ENCODE results near the gene EEIG1. TPM values are rescaled to one million over a fixed set of nuclear protein-coding genes. Genes with fewer than 3 reads are reported as not detected.
A peak's percentile ranks its signal among the peaks of the same experiment; 100 is the strongest.

The EEIG1 gene
- total and polyA plus RNA-seq, 9 of the 15 experiments (the other 6 are each of a cell fraction or from before 2014, with no cell fraction given) = 0.17 to 16.7 (median 3.6) TPM

DNA sequence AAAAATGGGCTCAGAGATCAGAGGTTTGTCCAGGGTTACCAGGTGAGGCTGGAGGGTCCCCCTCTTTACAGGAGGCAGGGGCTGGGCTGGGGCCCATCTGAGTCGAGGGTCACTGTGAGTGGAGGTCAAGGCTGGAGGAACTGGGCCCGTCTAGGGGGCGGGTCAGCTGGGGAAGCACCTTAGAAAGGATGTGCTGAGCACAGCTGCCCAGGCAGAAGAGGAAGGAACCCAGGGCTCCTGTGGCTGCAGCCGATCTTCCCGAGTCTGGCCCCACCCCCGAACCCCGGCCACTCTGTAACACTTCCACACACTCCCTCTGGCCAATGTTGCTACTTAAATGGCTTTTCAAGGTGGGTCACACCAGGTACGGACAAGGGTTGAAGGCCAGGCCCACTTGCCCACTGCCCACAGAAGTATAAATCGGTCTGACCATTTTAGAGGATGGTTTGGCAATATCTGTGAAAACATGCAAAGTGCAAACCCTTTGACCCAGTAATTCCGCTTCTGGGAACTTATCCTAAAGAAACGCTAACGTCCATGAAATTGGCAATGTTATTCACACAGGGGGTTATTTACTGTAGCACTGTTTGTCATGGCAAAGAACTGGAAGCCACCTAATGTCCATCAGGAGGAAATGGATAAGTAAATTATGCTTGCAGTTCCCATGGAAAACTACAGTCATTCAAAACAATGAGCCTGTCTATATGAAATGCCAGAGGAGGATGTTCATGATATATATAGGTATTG lies 30.5 kb upstream of the EEIG1 start:
- Histone ChIP-seq H3K27me3 (ENCODE audit: control insufficient read depth in 2 of 2, insufficient read depth in 2 of 2, low read length in 2 of 2) (no peaks in the 10 kb centered on the region), H3K79me2 (ENCODE audit: control insufficient read depth, insufficient read depth, low read length) (no peaks in the 10 kb centered on the region), H3K9me3 (replicated peaks; ENCODE audit: control insufficient read depth, insufficient read depth, low read depth, low read length) (no peaks in the 10 kb centered on the region), H4K20me1 (replicated peaks; ENCODE audit: control insufficient read depth, insufficient read depth, low read length) (no peaks in the 10 kb centered on the region), H3K4me2 (ENCODE audit: insufficient read depth, low read length) (no peak overlapping the region; the same call in 1 of the 2 replicates), H2AFZ (ENCODE audit: low read depth, low read length) (peak overlapping the region; percentile 28; the same call in 1 of the 2 replicates), H3K9me1 (ENCODE audit: control insufficient read depth, insufficient read depth, low read length) (peaks cover 2% of the 10 kb centered on the region), H3K4me1 (replicated peaks in 1 of 2; ENCODE audit: control insufficient read depth in 2 of 2, insufficient read depth in 2 of 2, low read length in 2 of 2) (peaks cover 12 to 14% of the 10 kb centered on the region in 2 experiments), H3K36me3 (ENCODE audit: control insufficient read depth, insufficient read depth, low read length) (no peaks in the 10 kb centered on the region), H3K4me3 (no peak overlapping the region), H3K27ac (ENCODE audit: extremely low read depth, low read depth, low read length) (no peak overlapping the region), H3K9ac (ENCODE audit: insufficient read depth in 1 of 2, low read depth in 2 of 2, low read length in 2 of 2) (peak overlapping the region in 1 of 2 experiments; percentile 39; a peak in 2 of 4 replicates)
- in situ Hi-C loops (cut with MboI) (no loop called here), intact Hi-C loops (cut with micrococcal nuclease) (no loop called here)
- ATAC-seq = peak; percentile 38; the same call in 2 of the 3 replicates
- FAIRE-seq = no peak
- ChIA-PET POLR2A (interaction anchor here (0.6 kb wide), 2 partner anchors 9 to 50 kb away, joined by 3 read pairs; no protein-coding TSS in a partner anchor), CTCF (ENCODE audit: low intra/inter-chr PET ratio) (interaction anchor here (0.7 kb wide), 1 partner anchor 107 kb away, joined by 4 read pairs; no protein-coding TSS in a partner anchor)
- 23% methylated on average over 11 of the region's 12 CpGs for WGBS (ENCODE audit: insufficient coverage, low coverage, missing lambda C conversion rate)
- DNase-seq (ENCODE audit: extremely low read depth in 1 of 4, low spot score in 3 of 4) = peak in 3 of 4 experiments; percentile 9 to 39 (median 24)
- no TSS peak for BruUV-seq (replicated peaks)
- TF ChIP-seq NONO (IDR thresholded peaks at IDR 0.05; ENCODE audit: low read depth in 2 of 2, low read length in 1 of 2) = no peak

- H3K4me1 ChIP-seq (replicated peaks in 1 of 2; ENCODE audit: control insufficient read depth in 2 of 2, insufficient read depth in 2 of 2, low read length in 2 of 2) = peaks cover 12 to 18% of the 10 kb centered on the region in 2 experiments
- peaks cover 2% of the 10 kb centered on the region for H3K9me1 ChIP-seq (ENCODE audit: control insufficient read depth, insufficient read depth, low read length)
- H3K27ac ChIP-seq (ENCODE audit: extremely low read depth, low read depth, low read length) = no peak overlapping the region
- H4K20me1 ChIP-seq (replicated peaks; ENCODE audit: control insufficient read depth, insufficient read depth, low read length) = no peaks in the 10 kb centered on the region
- no peak overlapping the region for H3K4me3 ChIP-seq
- no peak overlapping the region for H3K9ac ChIP-seq (ENCODE audit: insufficient read depth in 1 of 2, low read depth in 2 of 2, low read length in 2 of 2)
- ChIA-PET CTCF (ENCODE audit: low intra/inter-chr PET ratio) (no interaction called here), POLR2A (interaction anchor here (0.6 to 1.1 kb wide), 2 partner anchors 28 to 37 kb away, joined by 3 read pairs; no protein-coding TSS in a partner anchor)
- BruUV-seq (replicated peaks) = no TSS peak
- DNase-seq (ENCODE audit: extremely low read depth in 1 of 4, low spot score in 3 of 4) (no peak), ATAC-seq (no peak), FAIRE-seq (no peak)
- WGBS (ENCODE audit: insufficient coverage, low coverage, missing lambda C conversion rate) = 70% methylated on average over 9 of the region's 9 CpGs
- no peaks in the 10 kb centered on the region for H3K36me3 ChIP-seq (ENCODE audit: control insufficient read depth, insufficient read depth, low read length)
- no peaks in the 10 kb centered on the region for H3K9me3 ChIP-seq (replicated peaks; ENCODE audit: control insufficient read depth, insufficient read depth, low read depth, low read length)
- H2AFZ ChIP-seq (ENCODE audit: low read depth, low read length) = no peak overlapping the region
- no peaks in the 10 kb centered on the region for H3K27me3 ChIP-seq (ENCODE audit: control insufficient read depth in 2 of 2, insufficient read depth in 2 of 2, low read length in 2 of 2)
- in situ Hi-C loops (cut with MboI) (no loop called here), intact Hi-C loops (cut with micrococcal nuclease) (no loop called here)
- no peak overlapping the region for H3K4me2 ChIP-seq (ENCODE audit: insufficient read depth, low read length)
- no peaks in the 10 kb centered on the region for H3K79me2 ChIP-seq (ENCODE audit: control insufficient read depth, insufficient read depth, low read length)
- no peak for TF ChIP-seq ZNF785 (CRISPR knock-in tag; IDR thresholded peaks at IDR 0.05)
- no peak for TF ChIP-seq PHF21A (IDR thresholded peaks at IDR 0.05; ENCODE audit: borderline replicate concordance, low read depth)
- TF ChIP-seq MTF1 (CRISPR knock-in tag; IDR thresholded peaks at IDR 0.05; ENCODE audit: borderline replicate concordance) = no peak
- TF ChIP-seq ZKSCAN3 (CRISPR knock-in tag; IDR thresholded peaks at IDR 0.05) = no peak
- TF ChIP-seq ZNF165 (CRISPR knock-in tag; IDR thresholded peaks at IDR 0.05; ENCODE audit: borderline replicate concordance) = no peak
- TF ChIP-seq ZMIZ1 (IDR thresholded peaks at IDR 0.05; ENCODE audit: low read depth in 2 of 2, low read length in 2 of 2) = no peak
- TF ChIP-seq MCM7 (IDR thresholded peaks at IDR 0.05) = no peak
- no peak for TF ChIP-seq ZNF668 (CRISPR knock-in tag; IDR thresholded peaks at IDR 0.05)
- no peak for TF ChIP-seq JUNB (CRISPR knock-in tag; conservative IDR thresholded peaks at IDR 0.05)
- TF ChIP-seq TEAD1 (CRISPR knock-in tag; IDR thresholded peaks at IDR 0.05) = no peak
- no peak for TF ChIP-seq ZNF224 (CRISPR knock-in tag; IDR thresholded peaks at IDR 0.05)
Observed at GRCh38 chr9:128009639-128010038, 28.9 kb upstream of the EEIG1 start.

Data from K562 (cell line).